Measurements from ENCODE around the gene ATF4.

- TF ChIP-seq EP300 (IDR thresholded peaks at IDR 0.05) (peak in 1 of 4 donors; percentile 58), POLR2A (IDR thresholded peaks at IDR 0.05) (peak; percentile 98 to 100 (median 99)), POLR2AphosphoS5 (IDR thresholded peaks at IDR 0.05) (peak; percentile 98 to 99)
- TF ChIP-seq, protein P1, sequence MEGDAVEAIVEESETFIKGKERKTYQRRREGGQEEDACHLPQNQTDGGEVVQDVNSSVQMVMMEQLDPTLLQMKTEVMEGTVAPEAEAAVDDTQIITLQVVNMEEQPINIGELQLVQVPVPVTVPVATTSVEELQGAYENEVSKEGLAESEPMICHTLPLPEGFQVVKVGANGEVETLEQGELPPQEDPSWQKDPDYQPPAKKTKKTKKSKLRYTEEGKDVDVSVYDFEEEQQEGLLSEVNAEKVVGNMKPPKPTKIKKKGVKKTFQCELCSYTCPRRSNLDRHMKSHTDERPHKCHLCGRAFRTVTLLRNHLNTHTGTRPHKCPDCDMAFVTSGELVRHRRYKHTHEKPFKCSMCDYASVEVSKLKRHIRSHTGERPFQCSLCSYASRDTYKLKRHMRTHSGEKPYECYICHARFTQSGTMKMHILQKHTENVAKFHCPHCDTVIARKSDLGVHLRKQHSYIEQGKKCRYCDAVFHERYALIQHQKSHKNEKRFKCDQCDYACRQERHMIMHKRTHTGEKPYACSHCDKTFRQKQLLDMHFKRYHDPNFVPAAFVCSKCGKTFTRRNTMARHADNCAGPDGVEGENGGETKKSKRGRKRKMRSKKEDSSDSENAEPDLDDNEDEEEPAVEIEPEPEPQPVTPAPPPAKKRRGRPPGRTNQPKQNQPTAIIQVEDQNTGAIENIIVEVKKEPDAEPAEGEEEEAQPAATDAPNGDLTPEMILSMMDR (IDR thresholded peaks at IDR 0.05), result peak in 2 of 6 experiments; percentile 11 to 20
Observed at GRCh38 chr22:39520226-39521105, at the start of gene ATF4.
